GM12864 (cell line): ENCODE data around the gene RNF40.
A peak's percentile ranks its signal among the peaks of the same experiment; 100 is the strongest.

ENCODE experiments used
- DNase-seq: peaks from one replicate; pipeline ENCODE4 v3.0.0-alpha.2; 2011; ENCODE audit warnings: low read depth
- H3K4me3 ChIP-seq: 2 replicates; pipeline ENCODE4 v1.5.1; 2011; ENCODE audit warnings: mild to moderate bottlenecking, low read depth, low read length, control low read depth
- TF ChIP-seq, protein P1 (sequence below): IDR thresholded peaks from 2 replicates; pipeline ENCODE4 v1.5.1; 2011; ENCODE audit warnings: low read depth, mild to moderate bottlenecking, moderate library complexity, low read length, control low read depth, inconsistent platforms; ENCODE audit errors: missing control alignments

Gene RNF40

DNA sequence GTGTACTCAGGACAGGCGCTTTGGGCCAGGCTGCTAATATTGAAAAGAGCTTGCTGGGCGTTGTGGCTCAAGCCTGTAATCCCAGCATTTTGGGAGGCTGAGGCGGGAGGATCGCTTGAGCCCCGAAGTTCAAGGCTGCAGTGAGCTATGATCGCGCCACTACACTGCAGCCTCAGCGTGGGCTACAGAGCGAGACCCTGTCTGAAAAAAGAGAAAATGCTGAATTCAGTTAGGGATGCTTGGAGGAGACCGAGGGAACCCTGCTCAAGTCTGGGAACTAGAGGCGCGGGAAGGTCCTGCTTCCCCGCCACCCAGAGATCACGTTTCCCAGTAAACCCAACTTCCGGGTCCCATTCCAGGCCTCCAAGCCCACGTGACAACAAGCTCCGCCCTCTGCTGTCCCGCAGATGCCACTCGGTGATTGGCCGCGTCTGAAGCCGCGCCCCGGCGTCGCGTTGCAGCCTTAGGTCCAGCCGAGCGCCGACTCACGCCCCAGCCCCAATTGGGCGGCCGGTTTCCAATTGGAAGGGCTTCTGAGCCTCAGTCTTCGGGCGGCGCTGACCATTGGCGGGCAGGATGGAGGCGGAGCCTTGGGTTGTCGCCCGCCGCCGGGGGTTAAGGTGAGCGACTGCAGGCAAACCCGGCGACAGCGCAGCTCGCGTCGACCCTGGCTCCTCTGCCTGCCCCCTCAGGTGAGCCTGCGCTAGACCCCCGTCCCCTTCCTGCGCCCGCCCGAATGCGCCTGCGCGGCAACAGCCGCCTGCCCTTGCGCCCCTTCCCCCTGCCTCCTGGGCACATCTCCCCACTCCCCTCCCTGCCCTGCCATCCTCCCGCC, 14.1 kb upstream of the RNF40 start, which contains the start of gene PHKG2:
TSS of gene PHKG2 (plus strand) at position 627 of the 835 bp plus-strand sequence. CDS start 396 bp downstream, outside the sequence.
- DNase-seq = peak; percentile 96
- TF ChIP-seq, protein P1, sequence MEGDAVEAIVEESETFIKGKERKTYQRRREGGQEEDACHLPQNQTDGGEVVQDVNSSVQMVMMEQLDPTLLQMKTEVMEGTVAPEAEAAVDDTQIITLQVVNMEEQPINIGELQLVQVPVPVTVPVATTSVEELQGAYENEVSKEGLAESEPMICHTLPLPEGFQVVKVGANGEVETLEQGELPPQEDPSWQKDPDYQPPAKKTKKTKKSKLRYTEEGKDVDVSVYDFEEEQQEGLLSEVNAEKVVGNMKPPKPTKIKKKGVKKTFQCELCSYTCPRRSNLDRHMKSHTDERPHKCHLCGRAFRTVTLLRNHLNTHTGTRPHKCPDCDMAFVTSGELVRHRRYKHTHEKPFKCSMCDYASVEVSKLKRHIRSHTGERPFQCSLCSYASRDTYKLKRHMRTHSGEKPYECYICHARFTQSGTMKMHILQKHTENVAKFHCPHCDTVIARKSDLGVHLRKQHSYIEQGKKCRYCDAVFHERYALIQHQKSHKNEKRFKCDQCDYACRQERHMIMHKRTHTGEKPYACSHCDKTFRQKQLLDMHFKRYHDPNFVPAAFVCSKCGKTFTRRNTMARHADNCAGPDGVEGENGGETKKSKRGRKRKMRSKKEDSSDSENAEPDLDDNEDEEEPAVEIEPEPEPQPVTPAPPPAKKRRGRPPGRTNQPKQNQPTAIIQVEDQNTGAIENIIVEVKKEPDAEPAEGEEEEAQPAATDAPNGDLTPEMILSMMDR = no peak
- H3K4me3 ChIP-seq = peak within 1 kb of the TSS; percentile 78

DNA sequence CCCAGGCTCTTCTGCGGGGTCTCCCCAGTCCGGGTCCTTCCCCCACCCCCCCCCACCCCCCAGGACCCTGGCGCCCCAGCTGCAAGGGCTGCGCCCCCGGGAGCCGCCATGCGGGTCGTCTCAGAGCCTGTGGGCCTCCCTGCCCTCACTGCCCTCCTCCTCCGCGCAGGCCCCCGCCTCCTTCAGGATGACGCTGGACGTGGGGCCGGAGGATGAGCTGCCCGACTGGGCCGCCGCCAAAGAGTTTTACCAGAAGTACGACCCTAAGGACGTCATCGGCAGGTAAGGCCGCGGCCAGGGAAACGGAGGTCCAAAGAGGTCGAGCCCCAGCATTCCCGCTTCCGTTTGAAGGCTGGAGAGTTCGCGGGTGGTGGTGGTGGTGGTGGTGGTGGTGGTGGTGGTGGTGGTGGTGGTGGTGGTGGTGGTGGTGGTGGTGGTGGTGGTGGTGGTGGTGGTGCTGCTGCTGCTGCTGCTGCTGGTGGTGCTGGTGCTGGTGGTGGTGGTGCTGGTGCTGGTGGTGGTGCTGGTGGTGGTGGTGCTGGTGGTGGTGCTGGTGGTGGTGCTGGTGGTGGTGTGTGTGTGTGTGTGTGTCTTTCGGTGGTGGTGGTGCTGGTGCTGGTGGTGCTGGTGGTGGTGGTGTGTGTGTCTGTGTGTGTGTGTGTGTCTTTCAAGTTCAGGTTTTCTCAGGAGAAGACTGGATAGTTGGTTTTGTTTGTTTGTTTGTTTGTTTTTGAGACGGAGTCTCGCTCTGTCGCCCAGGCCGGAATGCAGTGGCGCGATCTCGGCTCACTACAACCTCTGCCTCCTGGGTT, 13.3 kb upstream of the RNF40 start:
- H3K4me3 ChIP-seq = peak overlapping the region; percentile 78
- TF ChIP-seq, protein P1 = no peak
- DNase-seq = no peak

DNA sequence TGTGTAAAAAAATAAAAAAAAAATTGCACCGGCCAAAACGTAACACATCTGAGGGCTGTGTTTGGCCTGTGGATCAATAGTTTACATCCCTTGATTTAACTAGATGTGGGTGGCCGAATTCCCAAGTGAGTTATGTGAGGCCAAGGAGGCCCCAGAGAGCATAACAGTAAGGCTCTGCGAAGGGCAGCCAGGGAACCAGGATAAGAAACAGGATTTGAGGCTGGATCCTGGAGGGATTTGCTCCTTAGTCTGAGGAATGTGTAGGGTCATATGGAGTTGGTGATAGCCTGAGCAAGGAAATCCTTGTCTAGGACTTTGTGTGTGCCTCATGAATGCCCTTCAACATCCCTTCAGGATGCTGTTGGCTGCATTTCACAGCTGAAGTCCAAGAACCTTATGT, 11.9 kb upstream of the RNF40 start:
- TF ChIP-seq, protein P1 = no peak
- DNase-seq = no peak
- no peak overlapping the region for H3K4me3 ChIP-seq

DNA sequence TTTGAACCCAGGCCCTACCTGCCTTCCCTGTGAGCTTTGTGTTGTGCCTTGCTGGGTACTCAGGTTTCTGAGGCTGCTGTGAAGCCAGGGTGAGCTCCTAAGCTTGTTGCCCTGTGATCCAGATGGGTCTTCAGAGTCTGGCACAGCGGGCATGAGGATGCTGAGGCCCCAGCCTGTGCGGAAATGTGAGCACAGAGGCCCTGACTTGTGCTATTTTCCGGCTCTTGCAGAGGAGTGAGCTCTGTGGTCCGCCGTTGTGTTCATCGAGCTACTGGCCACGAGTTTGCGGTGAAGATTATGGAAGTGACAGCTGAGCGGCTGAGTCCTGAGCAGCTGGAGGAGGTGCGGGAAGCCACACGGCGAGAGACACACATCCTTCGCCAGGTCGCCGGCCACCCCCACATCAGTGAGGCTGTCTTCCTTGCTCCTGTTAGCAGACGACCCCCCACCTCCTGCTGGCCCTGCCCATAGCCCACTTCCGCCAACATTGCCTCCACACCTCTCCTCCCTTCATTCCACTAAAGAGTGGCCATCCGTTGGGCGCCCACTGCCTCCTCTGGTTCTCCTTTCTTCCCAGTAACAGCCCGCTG, 11.2 kb upstream of the RNF40 start:
- no peak for DNase-seq
- H3K4me3 ChIP-seq = no peak overlapping the region
- TF ChIP-seq, protein P1 = no peak

DNA sequence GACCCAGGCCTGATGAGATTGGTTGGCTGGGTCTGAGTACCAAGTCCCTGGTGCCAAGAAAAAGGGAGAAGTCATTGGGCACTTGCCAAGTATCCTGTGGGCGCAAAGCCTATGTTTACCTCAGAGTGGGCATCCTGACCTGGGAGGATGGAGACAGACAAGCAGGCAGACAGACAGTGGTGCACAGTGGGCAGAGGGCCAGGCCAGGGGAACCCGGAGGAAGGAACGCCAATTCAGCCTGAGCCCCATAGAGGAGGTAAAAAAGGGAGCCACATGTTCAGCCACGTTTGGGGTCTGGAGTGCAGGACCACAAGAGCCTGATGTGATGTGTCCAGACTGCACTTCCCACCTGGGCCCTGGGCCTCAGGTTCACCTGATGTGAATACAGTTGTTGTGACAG, 8.5 kb upstream of the RNF40 start:
- H3K4me3 ChIP-seq = no peak overlapping the region
- DNase-seq = no peak
- TF ChIP-seq, protein P1 = no peak

DNA sequence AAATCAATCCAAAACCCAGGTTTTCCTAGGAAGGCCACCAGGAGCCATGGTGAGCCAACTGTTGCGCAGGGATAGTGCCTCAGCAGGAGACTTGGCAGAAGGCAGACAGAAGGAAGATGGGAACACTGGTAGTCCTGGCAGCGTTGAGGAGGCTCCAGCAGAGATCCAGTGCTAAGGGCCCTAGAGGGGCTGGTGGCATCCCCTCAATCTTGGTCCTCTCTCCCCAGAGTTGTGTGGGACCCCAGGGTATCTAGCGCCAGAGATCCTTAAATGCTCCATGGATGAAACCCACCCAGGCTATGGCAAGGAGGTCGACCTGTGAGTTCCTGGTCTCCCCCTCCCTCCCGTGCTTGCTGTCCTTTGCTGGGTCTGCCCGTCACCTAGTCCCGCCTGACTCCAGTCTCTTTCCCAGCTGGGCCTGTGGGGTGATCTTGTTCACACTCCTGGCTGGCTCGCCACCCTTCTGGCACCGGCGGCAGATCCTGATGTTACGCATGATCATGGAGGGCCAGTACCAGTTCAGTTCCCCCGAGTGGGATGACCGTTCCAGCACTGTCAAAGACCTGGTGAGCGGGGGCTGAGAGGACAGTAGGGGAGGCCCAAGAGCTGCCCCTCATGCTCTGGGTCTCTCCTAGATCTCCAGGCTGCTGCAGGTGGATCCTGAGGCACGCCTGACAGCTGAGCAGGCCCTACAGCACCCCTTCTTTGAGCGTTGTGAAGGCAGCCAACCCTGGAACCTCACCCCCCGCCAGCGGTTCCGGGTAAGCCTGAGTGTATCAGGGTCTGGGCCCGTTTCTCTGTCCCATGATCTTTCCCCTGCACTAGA, 6.0 kb upstream of the RNF40 start:
- TF ChIP-seq, protein P1 = no peak
- no peak for DNase-seq
- H3K4me3 ChIP-seq = no peak overlapping the region
